ENCODE measurements around the gene PPIP5K1.

GRCh38 chr15:43514241-43515057, 75.6 kb downstream of the PPIP5K1 start:
- peak in 3 of 4 experiments; percentile 21 to 43 (median 28) for TF ChIP-seq CTCF (IDR thresholded peaks at IDR 0.05)
- TF ChIP-seq POLR2A (IDR thresholded peaks at IDR 0.05): no peak

Measured in uterus (tissue), 2 donors.